Neuronal stem cell (in vitro differentiated cells): ENCODE results near the gene RAB10. TPM values are rescaled to one million over a fixed set of nuclear protein-coding genes. Genes with fewer than 3 reads are reported as not detected.

Experiments
- DNase-seq: peaks from one replicate; pipeline ENCODE4 v3.0.0-alpha.2; 2013; ENCODE audit warnings: low spot score
- H2AFZ ChIP-seq: one replicate; pipeline ENCODE4 v1.6.1; 2013; ENCODE audit warnings: mild to moderate bottlenecking, low read length, inconsistent platforms
- H2AK5ac ChIP-seq: 2 replicates; pipeline ENCODE4 v1.6.1; 2013; ENCODE audit warnings: low read depth, mild to moderate bottlenecking, inconsistent platforms, low read length, moderate library complexity, mixed read lengths
- H2BK120ac ChIP-seq: 2 replicates; pipeline ENCODE4 v1.6.1; 2013; ENCODE audit warnings: low read depth, mild to moderate bottlenecking, inconsistent platforms, low read length, moderate library complexity, mixed read lengths
- H2BK12ac ChIP-seq: one replicate; pipeline ENCODE4 v1.6.1; 2013; ENCODE audit warnings: low read length, inconsistent platforms
- H2BK15ac ChIP-seq: 2 replicates; pipeline ENCODE4 v1.6.1; 2013; ENCODE audit warnings: mild to moderate bottlenecking, low read length, inconsistent platforms, mixed read lengths
- H2BK5ac ChIP-seq: one replicate; pipeline ENCODE4 v1.6.1; 2013; ENCODE audit warnings: inconsistent platforms, mild to moderate bottlenecking, low read length, moderate library complexity
- H3K14ac ChIP-seq: one replicate; pipeline ENCODE4 v1.6.1; 2013; ENCODE audit warnings: low read length, inconsistent platforms
- H3K18ac ChIP-seq: 2 replicates; pipeline ENCODE4 v1.6.1; 2013; ENCODE audit warnings: low read length, inconsistent platforms
- H3K23ac ChIP-seq: 2 replicates; pipeline ENCODE4 v1.6.1; 2013; ENCODE audit warnings: low read depth, mild to moderate bottlenecking, mixed read lengths, low read length, inconsistent platforms; ENCODE audit not compliant: poor library complexity
- H3K27ac ChIP-seq: replicated peaks from 3 replicates; pipeline ENCODE4 v1.5.1; 2013; ENCODE audit warnings: low read length, inconsistent platforms
- H3K27me3 ChIP-seq, 3 experiments: 2 replicates each; pipeline ENCODE4 v1.6.1; 2013; ENCODE audit warnings: low read length in 3 of 3, mild to moderate bottlenecking in 2 of 3, inconsistent platforms in 1 of 3, low read depth in 1 of 3, mixed read lengths in 1 of 3, moderate library complexity in 1 of 3; ENCODE audit not compliant: control insufficient read depth in 3 of 3, insufficient read depth in 3 of 3
- H3K36me3 ChIP-seq, 2 donors: replicated peaks in 1 of 2; 2 replicates each; pipeline ENCODE4 v1.6.1; 2013; ENCODE audit warnings: low read length in 2 of 2; ENCODE audit not compliant: control insufficient read depth in 2 of 2, insufficient read depth in 2 of 2
- H3K4ac ChIP-seq: 2 replicates; pipeline ENCODE4 v1.6.1; 2013; ENCODE audit warnings: inconsistent platforms, mild to moderate bottlenecking, low read length, moderate library complexity
- H3K4me1 ChIP-seq, 2 donors: 1 replicate in 1 of 2; 2 replicates in 1 of 2; pipeline ENCODE4 v1.6.1; 2013; ENCODE audit warnings: low read length in 2 of 2, low read depth in 1 of 2; ENCODE audit not compliant: control insufficient read depth in 2 of 2, insufficient read depth in 1 of 2
- H3K4me2 ChIP-seq: one replicate; pipeline ENCODE4 v1.6.1; 2013; ENCODE audit warnings: mild to moderate bottlenecking, low read length, inconsistent platforms; ENCODE audit not compliant: insufficient read depth, poor library complexity, severe bottlenecking
- H3K4me3 ChIP-seq, 2 donors: 2 replicates each; pipeline ENCODE4 v1.5.1; 2013; ENCODE audit warnings: low read length in 2 of 2, mild to moderate bottlenecking in 2 of 2, inconsistent platforms in 1 of 2, moderate library complexity in 1 of 2
- H3K79me1 ChIP-seq: one replicate; pipeline ENCODE4 v1.6.1; 2013; ENCODE audit warnings: low read depth, mild to moderate bottlenecking, inconsistent platforms, low read length, moderate library complexity
- H3K9ac ChIP-seq: one replicate; pipeline ENCODE4 v1.6.1; 2013; ENCODE audit warnings: mild to moderate bottlenecking, low read depth, low read length, inconsistent platforms; ENCODE audit not compliant: poor library complexity
- H3K9me3 ChIP-seq, 2 donors: replicated peaks in 1 of 2; 2 replicates each; pipeline versions ENCODE3 to v1.6.1; 2013; ENCODE audit warnings: low read length in 2 of 2, mild to moderate bottlenecking in 2 of 2, inconsistent platforms in 1 of 2, low read depth in 1 of 2, mixed read lengths in 1 of 2, moderate library complexity in 1 of 2; ENCODE audit not compliant: control insufficient read depth in 2 of 2, insufficient read depth in 1 of 2
- H4K8ac ChIP-seq: one replicate; pipeline ENCODE4 v1.6.1; 2013; ENCODE audit warnings: low read depth, mild to moderate bottlenecking, inconsistent platforms, low read length, moderate library complexity
- H4K91ac ChIP-seq: one replicate; pipeline ENCODE4 v1.6.1; 2013; ENCODE audit warnings: low read length, low read depth, mild to moderate bottlenecking, inconsistent platforms; ENCODE audit not compliant: poor library complexity
- WGBS, 2 donors: extraction: QIAGEN DNeasy Blood & Tissue Kit; methylation state at CpG; one replicate each; pipeline ENCODE4 v1.1.7; 2013; ENCODE audit warnings: missing lambda C conversion rate in 2 of 2, mixed read lengths in 1 of 2; ENCODE audit not compliant: insufficient read length in 2 of 2, insufficient replicate concordance in 1 of 2; ENCODE audit errors: extremely low coverage in 2 of 2; 5-methylcytosine and 5-hydroxymethylcytosine counted together
- small RNA-seq: library from polyadenylated mRNA; stranded (forward); fragments of <200 nt; extraction: miRNeasy Mini kit (QIAGEN cat#:217004); gene quantifications from one replicate; pipeline ENCODE3, GENCODE V24; 2013; ENCODE audit not compliant: insufficient read depth

Gene RAB10

GRCh38 chr2:26185954-26186770, 152.3 kb downstream of the RAB10 start:
- Histone ChIP-seq H3K27ac (no peak overlapping the region), H4K91ac (no peak overlapping the region), H3K4me3 (no peak overlapping the region), H3K79me1 (peaks cover 2% of the 10 kb centered on the region), H3K4me1 (peaks cover 0 to 3% of the 10 kb centered on the region in 2 donors), H3K18ac (peak overlapping the region; percentile 16), H2BK5ac (no peak overlapping the region), H3K9ac (peak overlapping the region; percentile 25), H3K4ac (no peak overlapping the region), H3K27me3 (peaks cover 0 to 9% (median 0%) of the 10 kb centered on the region in 3 experiments), H3K4me2 (no peak overlapping the region), H3K9me3 (no peaks in the 10 kb centered on the region), H3K14ac (no peak overlapping the region), H2AFZ (no peak overlapping the region), H3K36me3 (peaks cover 43 to 88% of the 10 kb centered on the region in 2 donors), H2BK120ac (no peak overlapping the region), H2BK15ac (no peak overlapping the region), H3K23ac (peak overlapping the region; percentile 12), H4K8ac (no peak overlapping the region), H2AK5ac (no peak overlapping the region), H2BK12ac (no peak overlapping the region)
- no peak for DNase-seq
- WGBS, 2 donors: no CpG with 5 or more reads among the region's 16 CpGs

Small RNAs within 50 kb of the gene (small RNA-seq; reads per million reads assigned to genes)
- gene RNU6-942P (not detected), gene UQCRHP2 (not detected)
